ENCODE results near the gene CDH11.
A peak's percentile ranks its signal among the peaks of the same experiment; 100 is the strongest.

CDH11 gene, protein sequence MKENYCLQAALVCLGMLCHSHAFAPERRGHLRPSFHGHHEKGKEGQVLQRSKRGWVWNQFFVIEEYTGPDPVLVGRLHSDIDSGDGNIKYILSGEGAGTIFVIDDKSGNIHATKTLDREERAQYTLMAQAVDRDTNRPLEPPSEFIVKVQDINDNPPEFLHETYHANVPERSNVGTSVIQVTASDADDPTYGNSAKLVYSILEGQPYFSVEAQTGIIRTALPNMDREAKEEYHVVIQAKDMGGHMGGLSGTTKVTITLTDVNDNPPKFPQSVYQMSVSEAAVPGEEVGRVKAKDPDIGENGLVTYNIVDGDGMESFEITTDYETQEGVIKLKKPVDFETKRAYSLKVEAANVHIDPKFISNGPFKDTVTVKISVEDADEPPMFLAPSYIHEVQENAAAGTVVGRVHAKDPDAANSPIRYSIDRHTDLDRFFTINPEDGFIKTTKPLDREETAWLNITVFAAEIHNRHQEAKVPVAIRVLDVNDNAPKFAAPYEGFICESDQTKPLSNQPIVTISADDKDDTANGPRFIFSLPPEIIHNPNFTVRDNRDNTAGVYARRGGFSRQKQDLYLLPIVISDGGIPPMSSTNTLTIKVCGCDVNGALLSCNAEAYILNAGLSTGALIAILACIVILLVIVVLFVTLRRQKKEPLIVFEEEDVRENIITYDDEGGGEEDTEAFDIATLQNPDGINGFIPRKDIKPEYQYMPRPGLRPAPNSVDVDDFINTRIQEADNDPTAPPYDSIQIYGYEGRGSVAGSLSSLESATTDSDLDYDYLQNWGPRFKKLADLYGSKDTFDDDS

DNA sequence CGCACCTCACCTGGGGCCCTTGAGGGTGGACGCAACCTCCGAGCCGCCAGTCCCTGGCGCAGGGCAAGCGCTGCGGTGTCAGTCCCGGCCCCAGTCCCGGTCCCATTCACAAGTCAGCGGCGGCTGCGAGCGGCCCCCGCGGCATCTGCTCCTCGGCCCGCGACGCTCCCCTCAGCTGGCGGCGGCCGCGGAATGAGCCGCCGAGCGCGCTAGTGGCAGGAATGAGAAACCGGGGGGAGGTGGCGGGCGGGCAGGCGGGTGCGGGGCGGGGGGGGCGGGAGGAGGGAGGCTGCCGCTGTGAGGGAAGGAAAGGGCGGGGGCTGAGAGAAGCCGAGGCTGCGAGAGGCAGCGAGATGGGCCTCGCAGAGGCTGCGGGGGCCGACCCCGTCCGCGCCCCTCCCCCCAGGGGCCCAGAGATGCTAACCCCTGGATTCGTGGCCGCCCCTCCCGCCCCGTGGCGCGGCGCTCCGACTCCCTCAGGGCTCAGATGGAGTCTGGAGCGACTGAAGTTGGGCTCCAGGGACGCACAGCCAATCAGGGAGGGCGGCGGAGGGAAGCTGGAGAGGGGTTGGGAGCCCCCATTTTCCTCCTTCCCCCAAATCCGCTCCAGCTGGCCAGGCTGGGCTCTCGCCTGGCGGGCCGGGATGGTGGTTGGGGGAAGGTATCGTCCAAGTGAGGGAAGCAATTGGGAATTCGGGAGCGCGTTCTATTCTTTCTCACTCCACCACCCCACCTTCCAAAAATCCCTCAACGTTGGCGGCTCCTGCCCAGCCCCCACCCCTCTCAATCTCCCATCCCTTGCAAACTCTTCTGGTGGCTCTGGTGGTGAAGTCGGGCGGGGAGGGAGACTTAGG is at the start of gene CDH11:
CDH11 (minus strand) TSS at position 194 of the 854 bp plus-strand sequence. CDS start 117,194 bp downstream, outside the sequence.
- H3K9me3 ChIP-seq (ENCODE audit: severe bottlenecking), result no peaks in the 10 kb centered on the region
- ATAC-seq (ENCODE audit: low read depth) (peak; percentile 37), DNase-seq (ENCODE audit: low spot score) (peak; percentile 68)
- H3K36me3 ChIP-seq (ENCODE audit: low read depth), result peaks cover 8% of the 10 kb centered on the region
- TF ChIP-seq, protein P1, sequence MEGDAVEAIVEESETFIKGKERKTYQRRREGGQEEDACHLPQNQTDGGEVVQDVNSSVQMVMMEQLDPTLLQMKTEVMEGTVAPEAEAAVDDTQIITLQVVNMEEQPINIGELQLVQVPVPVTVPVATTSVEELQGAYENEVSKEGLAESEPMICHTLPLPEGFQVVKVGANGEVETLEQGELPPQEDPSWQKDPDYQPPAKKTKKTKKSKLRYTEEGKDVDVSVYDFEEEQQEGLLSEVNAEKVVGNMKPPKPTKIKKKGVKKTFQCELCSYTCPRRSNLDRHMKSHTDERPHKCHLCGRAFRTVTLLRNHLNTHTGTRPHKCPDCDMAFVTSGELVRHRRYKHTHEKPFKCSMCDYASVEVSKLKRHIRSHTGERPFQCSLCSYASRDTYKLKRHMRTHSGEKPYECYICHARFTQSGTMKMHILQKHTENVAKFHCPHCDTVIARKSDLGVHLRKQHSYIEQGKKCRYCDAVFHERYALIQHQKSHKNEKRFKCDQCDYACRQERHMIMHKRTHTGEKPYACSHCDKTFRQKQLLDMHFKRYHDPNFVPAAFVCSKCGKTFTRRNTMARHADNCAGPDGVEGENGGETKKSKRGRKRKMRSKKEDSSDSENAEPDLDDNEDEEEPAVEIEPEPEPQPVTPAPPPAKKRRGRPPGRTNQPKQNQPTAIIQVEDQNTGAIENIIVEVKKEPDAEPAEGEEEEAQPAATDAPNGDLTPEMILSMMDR (IDR thresholded peaks at IDR 0.05; ENCODE audit: poor library complexity, severe bottlenecking), result peak; percentile 56
- no peaks in the 10 kb centered on the region for H3K27me3 ChIP-seq (ENCODE audit: insufficient read depth, poor library complexity, severe bottlenecking)
- peak within 1 kb of the TSS; percentile 74 for H3K4me3 ChIP-seq (ENCODE audit: severe bottlenecking)
- peaks cover 26% of the 10 kb centered on the region for H3K4me1 ChIP-seq (ENCODE audit: insufficient read depth, poor library complexity, severe bottlenecking)
- peak within 1 kb of the TSS; percentile 79 for H3K27ac ChIP-seq (ENCODE audit: poor library complexity, severe bottlenecking)

DNA sequence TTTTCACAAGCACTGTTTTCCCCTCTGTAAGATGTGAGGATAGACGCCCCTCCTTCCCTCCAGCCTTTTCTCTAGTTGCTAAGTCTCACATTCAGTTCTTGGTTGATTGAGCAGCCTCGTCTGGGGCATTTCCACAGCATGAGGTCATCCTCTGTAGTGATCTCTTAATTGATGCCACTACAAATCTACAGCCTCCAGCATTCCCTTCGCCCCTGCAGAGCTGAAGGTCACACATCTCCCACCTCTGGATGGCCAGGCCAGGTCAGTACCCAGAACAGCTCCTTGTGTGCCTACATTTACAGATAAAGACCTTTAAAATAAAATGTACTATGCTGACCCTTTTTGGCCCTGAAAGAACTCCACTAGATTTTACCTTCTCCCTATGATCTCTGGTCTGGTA is 32.5 kb upstream of the CDH11 start:
- Histone ChIP-seq H3K27me3 (ENCODE audit: insufficient read depth, poor library complexity, severe bottlenecking) (no peaks in the 10 kb centered on the region), H3K36me3 (ENCODE audit: low read depth) (no peaks in the 10 kb centered on the region), H3K27ac (ENCODE audit: poor library complexity, severe bottlenecking) (no peak overlapping the region), H3K4me1 (ENCODE audit: insufficient read depth, poor library complexity, severe bottlenecking) (no peaks in the 10 kb centered on the region), H3K9me3 (ENCODE audit: severe bottlenecking) (no peaks in the 10 kb centered on the region), H3K4me3 (ENCODE audit: severe bottlenecking) (no peak overlapping the region)
- TF ChIP-seq, protein P1 (IDR thresholded peaks at IDR 0.05; ENCODE audit: poor library complexity, severe bottlenecking), result no peak
- DNase-seq (ENCODE audit: low spot score), result no peak
- ATAC-seq (ENCODE audit: low read depth), result no peak

DNA sequence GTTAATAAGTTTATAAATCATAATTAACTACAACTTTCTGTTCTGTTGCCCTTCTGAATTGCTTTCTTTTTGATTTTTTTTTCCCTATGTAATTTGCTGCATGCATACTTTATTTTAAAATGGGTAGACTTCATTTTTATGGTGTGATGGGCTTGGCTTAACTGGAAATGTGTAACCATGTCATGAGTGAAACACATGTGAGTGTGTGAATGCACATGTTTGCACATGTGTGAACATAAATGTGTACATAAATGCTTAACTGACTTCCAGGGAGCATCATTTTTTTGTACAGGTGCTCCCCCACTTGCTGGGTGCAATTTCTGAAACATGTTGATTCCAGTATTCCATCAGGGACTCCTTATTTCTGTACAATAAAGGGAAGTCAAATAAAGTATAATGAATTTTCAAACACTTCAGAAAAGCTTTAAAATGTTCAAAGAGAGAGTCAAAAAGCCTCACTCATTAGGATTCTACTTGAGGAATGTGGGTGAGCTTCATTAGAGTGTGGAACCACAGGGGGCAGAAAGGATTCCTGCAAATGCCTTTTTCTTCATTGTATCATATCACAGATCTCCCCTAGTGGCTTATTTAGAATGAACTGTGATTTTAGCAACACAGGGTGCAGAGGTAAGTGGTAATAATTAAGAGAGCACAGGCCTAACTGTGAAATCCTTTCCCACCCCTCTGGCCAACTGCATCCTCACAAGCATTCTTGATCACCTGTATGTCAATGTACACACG is 31.7 kb upstream of the CDH11 start:
- Histone ChIP-seq H3K4me1 (ENCODE audit: insufficient read depth, poor library complexity, severe bottlenecking) (no peaks in the 10 kb centered on the region), H3K27ac (ENCODE audit: poor library complexity, severe bottlenecking) (no peak overlapping the region), H3K9me3 (ENCODE audit: severe bottlenecking) (no peaks in the 10 kb centered on the region), H3K27me3 (ENCODE audit: insufficient read depth, poor library complexity, severe bottlenecking) (no peaks in the 10 kb centered on the region), H3K4me3 (ENCODE audit: severe bottlenecking) (no peak overlapping the region), H3K36me3 (ENCODE audit: low read depth) (no peaks in the 10 kb centered on the region)
- TF ChIP-seq, protein P1 (IDR thresholded peaks at IDR 0.05; ENCODE audit: poor library complexity, severe bottlenecking), result no peak
- DNase-seq (ENCODE audit: low spot score), result no peak
- ATAC-seq (ENCODE audit: low read depth), result no peak; the same call in 2 of the 3 replicates

DNA sequence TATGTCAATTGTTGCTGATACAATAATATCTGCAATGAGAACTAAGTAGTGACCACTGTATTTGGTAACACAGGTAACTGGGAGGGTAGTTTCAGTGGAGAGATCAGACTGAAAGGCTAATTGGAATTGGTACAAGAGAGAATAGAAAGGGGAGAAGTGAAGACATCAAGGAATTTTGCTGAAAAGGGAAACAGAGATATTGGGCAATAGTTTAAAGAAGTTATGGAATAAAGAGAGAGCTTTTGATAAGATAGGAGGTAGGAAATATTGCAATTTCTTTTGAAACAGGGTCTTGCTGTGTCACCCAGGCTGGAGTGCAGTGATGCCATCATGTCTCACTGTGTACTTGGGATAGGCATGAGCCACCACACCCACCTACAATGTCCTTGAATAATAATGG is 26.9 kb upstream of the CDH11 start:
- TF ChIP-seq, protein P1 (IDR thresholded peaks at IDR 0.05; ENCODE audit: poor library complexity, severe bottlenecking), result no peak
- no peaks in the 10 kb centered on the region for H3K4me1 ChIP-seq (ENCODE audit: insufficient read depth, poor library complexity, severe bottlenecking)
- no peak overlapping the region for H3K4me3 ChIP-seq (ENCODE audit: severe bottlenecking)
- DNase-seq (ENCODE audit: low spot score) (no peak), ATAC-seq (ENCODE audit: low read depth) (no peak)
- no peaks in the 10 kb centered on the region for H3K9me3 ChIP-seq (ENCODE audit: severe bottlenecking)
- no peak overlapping the region for H3K27ac ChIP-seq (ENCODE audit: poor library complexity, severe bottlenecking)
- no peaks in the 10 kb centered on the region for H3K27me3 ChIP-seq (ENCODE audit: insufficient read depth, poor library complexity, severe bottlenecking)
- no peaks in the 10 kb centered on the region for H3K36me3 ChIP-seq (ENCODE audit: low read depth)
